Measurements from ENCODE around the gene LIMA1.

The LIMA1 gene

GRCh38 chr12:50265770-50266524 lies 17.4 kb downstream of the LIMA1 start:
- TF ChIP-seq EZH2 (IDR thresholded peaks at IDR 0.05; ENCODE audit: borderline replicate concordance, low read depth, low read length, severe bottlenecking): no peak
- TF ChIP-seq CTCF (IDR thresholded peaks at IDR 0.05; ENCODE audit: borderline replicate concordance, extremely low read depth, low read length, poor library complexity, severe bottlenecking): no peak
- Histone ChIP-seq H3K4me1 (ENCODE audit: insufficient read depth, low read length) (no peaks in the 10 kb centered on the region), H3K9ac (ENCODE audit: low read depth, low read length) (no peak overlapping the region), H3K4me2 (ENCODE audit: insufficient read depth, low read length) (no peak overlapping the region), H4K20me1 (ENCODE audit: insufficient read depth, low read length) (no peaks in the 10 kb centered on the region), H3K27me3 (ENCODE audit: insufficient read depth, low read length, poor library complexity) (no peaks in the 10 kb centered on the region), H3K79me2 (ENCODE audit: insufficient read depth, low read length) (no peaks in the 10 kb centered on the region), H3K36me3 (ENCODE audit: insufficient read depth, low read length) (no peaks in the 10 kb centered on the region), H3K4me3 (ENCODE audit: low read depth in 1 of 2, low read length in 2 of 2) (no peak overlapping the region), H3K9me3 (ENCODE audit: insufficient read depth, low read length, severe bottlenecking) (no peaks in the 10 kb centered on the region), H3K27ac (ENCODE audit: low read length) (no peak overlapping the region), H2AFZ (ENCODE audit: low read depth, low read length) (no peak overlapping the region)
- ATAC-seq (ENCODE audit: insufficient read depth, low read depth): no peak
- no peak for DNase-seq

- H3K27ac ChIP-seq (ENCODE audit: low read length): no peak overlapping the region
- DNase-seq: no peak
- no peaks in the 10 kb centered on the region for H3K27me3 ChIP-seq (ENCODE audit: insufficient read depth, low read length, poor library complexity)
- H3K79me2 ChIP-seq (ENCODE audit: insufficient read depth, low read length): no peaks in the 10 kb centered on the region
- H3K9me3 ChIP-seq (ENCODE audit: insufficient read depth, low read length, severe bottlenecking): no peaks in the 10 kb centered on the region
- H3K4me3 ChIP-seq (ENCODE audit: low read depth in 1 of 2, low read length in 2 of 2): no peak overlapping the region
- H3K4me2 ChIP-seq (ENCODE audit: insufficient read depth, low read length): no peak overlapping the region
- no peaks in the 10 kb centered on the region for H4K20me1 ChIP-seq (ENCODE audit: insufficient read depth, low read length)
- H3K9ac ChIP-seq (ENCODE audit: low read depth, low read length): no peak overlapping the region
- TF ChIP-seq CTCF (IDR thresholded peaks at IDR 0.05; ENCODE audit: borderline replicate concordance, extremely low read depth, low read length, poor library complexity, severe bottlenecking) (no peak), EZH2 (IDR thresholded peaks at IDR 0.05; ENCODE audit: borderline replicate concordance, low read depth, low read length, severe bottlenecking) (no peak)
- no peaks in the 10 kb centered on the region for H3K4me1 ChIP-seq (ENCODE audit: insufficient read depth, low read length)
- no peaks in the 10 kb centered on the region for H3K36me3 ChIP-seq (ENCODE audit: insufficient read depth, low read length)
- no peak overlapping the region for H2AFZ ChIP-seq (ENCODE audit: low read depth, low read length)
- no peak for ATAC-seq (ENCODE audit: insufficient read depth, low read depth)
These were observed 19.5 kb downstream of the LIMA1 start for GRCh38 chr12:50263832-50264231.

- Histone ChIP-seq H3K27me3 (ENCODE audit: insufficient read depth, low read length, poor library complexity) (no peaks in the 10 kb centered on the region), H4K20me1 (ENCODE audit: insufficient read depth, low read length) (no peaks in the 10 kb centered on the region), H2AFZ (ENCODE audit: low read depth, low read length) (no peak overlapping the region), H3K9ac (ENCODE audit: low read depth, low read length) (no peak overlapping the region), H3K79me2 (ENCODE audit: insufficient read depth, low read length) (no peaks in the 10 kb centered on the region), H3K36me3 (ENCODE audit: insufficient read depth, low read length) (no peaks in the 10 kb centered on the region), H3K4me2 (ENCODE audit: insufficient read depth, low read length) (no peak overlapping the region), H3K4me3 (ENCODE audit: low read depth in 1 of 2, low read length in 2 of 2) (no peak overlapping the region), H3K9me3 (ENCODE audit: insufficient read depth, low read length, severe bottlenecking) (no peaks in the 10 kb centered on the region), H3K27ac (ENCODE audit: low read length) (no peak overlapping the region), H3K4me1 (ENCODE audit: insufficient read depth, low read length) (no peaks in the 10 kb centered on the region)
- ATAC-seq (ENCODE audit: insufficient read depth, low read depth) (no peak), DNase-seq (no peak)
- TF ChIP-seq EZH2 (IDR thresholded peaks at IDR 0.05; ENCODE audit: borderline replicate concordance, low read depth, low read length, severe bottlenecking): no peak
- TF ChIP-seq CTCF (IDR thresholded peaks at IDR 0.05; ENCODE audit: borderline replicate concordance, extremely low read depth, low read length, poor library complexity, severe bottlenecking): peak; percentile 20
These were observed 21.7 kb downstream of the LIMA1 start for GRCh38 chr12:50261654-50262053.

Measured in DND-41 (cell line).